Right lobe of liver (tissue), 6 donors: ENCODE measurements around the gene SPATC1L. TPM values are rescaled to one million over a fixed set of nuclear protein-coding genes. Genes with fewer than 3 reads are reported as not detected.

Experiments
- ATAC-seq, 4 donors: fragments of 200-7000 bp; cut with Tn5 transposase; one replicate each; pipeline ENCODE4 v1.9.1; 2020; ENCODE audit warnings: mild to moderate bottlenecking in 4 of 4, moderate library complexity in 4 of 4
- DNase-seq, 3 donors: peaks; one replicate each; pipeline ENCODE4 v3.0.0-alpha.2; 2020
- H3K27ac ChIP-seq, 3 donors: fragments of 200-600 bp; one replicate each; pipeline ENCODE4 v1.8.0; 2022
- H3K27me3 ChIP-seq, 2 donors: fragments of 200-600 bp; one replicate each; pipeline ENCODE4 v1.8.0; 2022
- H3K36me3 ChIP-seq, 4 donors: fragments of 200-600 bp; sonication (generic) in 1 of 4; one replicate each; pipeline versions ENCODE4 v1.5.1 to v1.8.0; 2017 to 2022; ENCODE audit warnings: control low read depth in 1 of 4
- H3K4me1 ChIP-seq, 4 donors: fragments of 200-600 bp; sonication (generic) in 1 of 4; one replicate each; pipeline versions ENCODE4 v1.5.1 to v1.8.0; 2017 to 2022; ENCODE audit warnings: control low read depth in 1 of 4
- H3K4me3 ChIP-seq, 3 donors: fragments of 200-600 bp; one replicate each; pipeline ENCODE4 v1.8.0; 2022
- H3K9me3 ChIP-seq, 4 donors: fragments of 200-600 bp; sonication (generic) in 1 of 4; one replicate each; pipeline versions ENCODE4 v1.5.1 to v1.8.0; 2017 to 2022; ENCODE audit warnings: control low read depth in 1 of 4
- CTCF ChIP-seq, 4 donors: fragments of 200-600 bp in 3 of 4; fragments of 450-650 bp in 1 of 4; IDR thresholded peaks; one replicate each; pipeline versions ENCODE4 v1.5.1 to v1.8.0; 2016 to 2022; ENCODE audit warnings: antibody characterized with exemption in 4 of 4, mild to moderate bottlenecking in 2 of 4
- POLR2A ChIP-seq: fragments of 450-650 bp; IDR thresholded peaks from one replicate; pipeline ENCODE4 v1.6.1; 2017; ENCODE audit warnings: antibody characterized with exemption, mild to moderate bottlenecking
- WGBS: methylation state at CpG from one replicate; pipeline ENCODE4 v1.1.6; 2018; ENCODE audit warnings: low coverage, low lambda C conversion rate; ENCODE audit not compliant: insufficient coverage; ENCODE audit errors: missing lambda C conversion rate; 5-methylcytosine and 5-hydroxymethylcytosine counted together
- intact Hi-C, 2 donors: fragments of 100-400 bp; cut with DNase I; formaldehyde crosslinking; loops; one replicate each; pipeline versions ENCODE4 v1.11.2 to v1.14.1; 2022
- total RNA-seq, 6 experiments: library from RNA; depleted of rRNA in 2 of 6; stranded (reverse); fragments of >200 nt in 2 of 6; fragmentation: NEBNext Ultra II Directional in 3 of 6; extraction: Animal tissue kit (Norgen Biotek cat#: 25700) in 3 of 6; gene quantifications; one replicate each; pipeline versions ENCODE4 v1.1.0 to v1.2.4, GENCODE V29; 2016 to 2023
- donor health status: DM: no; HTN: yes; CAD: no.
- donor health status: DM: no; HTN: no; CAD: no.
- donor health status: DM: no; HTN: no; CAD: no.
- donor health status: DM: no; HTN: yes; CAD: no.
- donor health status: DM: no; HTN: yes; CAD: no.

Gene SPATC1L
- total RNA-seq, 6 experiments from 2014 or later, result 0.31 to 1.7 (median 0.51) TPM; not detected in 2

- Histone ChIP-seq H3K4me1 (no peaks in the 10 kb centered on the region), H3K9me3 (no peaks in the 10 kb centered on the region), H3K27ac (no peak overlapping the region), H3K27me3 (no peaks in the 10 kb centered on the region), H3K4me3 (no peak overlapping the region), H3K36me3 (peaks cover 0 to 10% (median 0%) of the 10 kb centered on the region in 4 donors)
- 95% methylated on average over 3 of the region's 22 CpGs for WGBS
- intact Hi-C loops, result no loop called here
- TF ChIP-seq CTCF (IDR thresholded peaks at IDR 0.05), result no peak
- no peak for TF ChIP-seq POLR2A
- DNase-seq (peak; percentile 26 to 57 (median 56)), ATAC-seq (no peak)
Measured at GRCh38 chr21:46130831-46131587, 53.2 kb downstream of the SPATC1L start.

- no peak for TF ChIP-seq POLR2A
- no peak for TF ChIP-seq CTCF (IDR thresholded peaks at IDR 0.05)
- H3K9me3 ChIP-seq, result no peaks in the 10 kb centered on the region
- peak; percentile 19 to 58 (median 48) for DNase-seq
- no peak for ATAC-seq
- no peaks in the 10 kb centered on the region for H3K27me3 ChIP-seq
- intact Hi-C loops, result no loop called here
- H3K4me1 ChIP-seq, result no peaks in the 10 kb centered on the region
- no peak overlapping the region for H3K27ac ChIP-seq
- 78% methylated on average over 4 of the region's 27 CpGs for WGBS
- no peak overlapping the region for H3K4me3 ChIP-seq
- H3K36me3 ChIP-seq, result peaks cover 0 to 10% (median 0%) of the 10 kb centered on the region in 4 donors
Measured at GRCh38 chr21:46129846-46130651, 54.2 kb downstream of the SPATC1L start.

GRCh38 chr21:46128933-46129571 is 55.2 kb downstream of the SPATC1L start:
- ATAC-seq (no peak), DNase-seq (peak; percentile 30 to 66 (median 54))
- no peaks in the 10 kb centered on the region for H3K9me3 ChIP-seq
- TF ChIP-seq CTCF (IDR thresholded peaks at IDR 0.05), result no peak
- TF ChIP-seq POLR2A, result no peak
- H3K27ac ChIP-seq, result no peak overlapping the region
- no peak overlapping the region for H3K4me3 ChIP-seq
- no peaks in the 10 kb centered on the region for H3K27me3 ChIP-seq
- peaks cover 0 to 10% (median 0%) of the 10 kb centered on the region in 4 donors for H3K36me3 ChIP-seq
- no peaks in the 10 kb centered on the region for H3K4me1 ChIP-seq
- intact Hi-C loops, result no loop called here
- 81% methylated on average over 19 of the region's 45 CpGs for WGBS

GRCh38 chr21:46128106-46128932 is 55.9 kb downstream of the SPATC1L start:
- peak in 3 of 4 donors; percentile 0 to 2 (median 1) for ATAC-seq

More at GRCh38 chr21:46128106-46128932, 55.9 kb downstream of the SPATC1L start:
- TF ChIP-seq POLR2A (no peak), CTCF (IDR thresholded peaks at IDR 0.05) (no peak)
- H3K4me1 ChIP-seq, result no peaks in the 10 kb centered on the region
- WGBS, result 40% methylated on average over 8 of the region's 23 CpGs
- intact Hi-C loops, result no loop called here
- no peaks in the 10 kb centered on the region for H3K9me3 ChIP-seq
- DNase-seq, result peak in 2 of 3 donors; percentile 17 to 62
- no peaks in the 10 kb centered on the region for H3K27me3 ChIP-seq
- H3K4me3 ChIP-seq, result no peak overlapping the region
- H3K36me3 ChIP-seq, result peaks cover 0 to 10% (median 0%) of the 10 kb centered on the region in 4 donors
- H3K27ac ChIP-seq, result no peak overlapping the region
